Measurements from ENCODE around the gene EPHB1.

The EPHB1 gene

GRCh38 chr3:135081451-135081850, 286.4 kb downstream of the EPHB1 start:
- TF ChIP-seq, protein P1, sequence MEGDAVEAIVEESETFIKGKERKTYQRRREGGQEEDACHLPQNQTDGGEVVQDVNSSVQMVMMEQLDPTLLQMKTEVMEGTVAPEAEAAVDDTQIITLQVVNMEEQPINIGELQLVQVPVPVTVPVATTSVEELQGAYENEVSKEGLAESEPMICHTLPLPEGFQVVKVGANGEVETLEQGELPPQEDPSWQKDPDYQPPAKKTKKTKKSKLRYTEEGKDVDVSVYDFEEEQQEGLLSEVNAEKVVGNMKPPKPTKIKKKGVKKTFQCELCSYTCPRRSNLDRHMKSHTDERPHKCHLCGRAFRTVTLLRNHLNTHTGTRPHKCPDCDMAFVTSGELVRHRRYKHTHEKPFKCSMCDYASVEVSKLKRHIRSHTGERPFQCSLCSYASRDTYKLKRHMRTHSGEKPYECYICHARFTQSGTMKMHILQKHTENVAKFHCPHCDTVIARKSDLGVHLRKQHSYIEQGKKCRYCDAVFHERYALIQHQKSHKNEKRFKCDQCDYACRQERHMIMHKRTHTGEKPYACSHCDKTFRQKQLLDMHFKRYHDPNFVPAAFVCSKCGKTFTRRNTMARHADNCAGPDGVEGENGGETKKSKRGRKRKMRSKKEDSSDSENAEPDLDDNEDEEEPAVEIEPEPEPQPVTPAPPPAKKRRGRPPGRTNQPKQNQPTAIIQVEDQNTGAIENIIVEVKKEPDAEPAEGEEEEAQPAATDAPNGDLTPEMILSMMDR (IDR thresholded peaks at IDR 0.05; ENCODE audit: low read depth, low read length) = no peak
- H3K4me3 ChIP-seq (ENCODE audit: low read depth, low read length) = no peak overlapping the region
- no peaks in the 10 kb centered on the region for H3K36me3 ChIP-seq
- no peaks in the 10 kb centered on the region for H3K27me3 ChIP-seq (ENCODE audit: insufficient read depth, low read depth, severe bottlenecking)
- H3K27ac ChIP-seq = no peak overlapping the region
- peaks cover 2% of the 10 kb centered on the region for H3K9me3 ChIP-seq (ENCODE audit: severe bottlenecking)
- DNase-seq = no peak

DNA sequence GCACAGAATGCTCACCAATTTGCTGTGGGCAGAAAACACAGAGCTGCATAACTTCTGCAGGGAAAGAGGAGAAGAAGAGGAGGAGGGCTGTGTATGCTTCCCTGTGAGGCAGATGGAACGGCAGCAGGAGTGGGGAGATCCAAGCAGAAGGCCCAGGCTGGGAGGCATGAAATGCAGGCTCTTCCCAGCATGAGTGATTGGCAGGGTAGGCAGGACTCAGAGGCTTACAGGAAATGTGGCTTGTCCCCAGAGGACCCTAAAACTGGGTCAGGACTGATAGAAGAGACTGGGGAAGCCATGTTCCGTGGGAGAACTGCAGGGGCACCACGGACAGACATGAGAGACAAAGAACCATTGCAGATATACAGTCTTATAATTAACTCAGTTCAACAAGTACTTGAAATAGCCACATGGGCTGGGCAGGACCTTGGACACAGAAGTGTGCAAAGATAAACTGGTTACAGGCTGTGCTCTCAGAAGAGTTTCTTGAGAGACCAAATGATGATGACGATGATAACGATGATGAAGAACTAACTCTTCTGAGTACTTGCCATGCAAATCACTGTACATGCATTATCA, 286.9 kb downstream of the EPHB1 start:
- Histone ChIP-seq H3K9me3 (ENCODE audit: severe bottlenecking) (peaks cover 2% of the 10 kb centered on the region), H3K27me3 (ENCODE audit: insufficient read depth, low read depth, severe bottlenecking) (no peaks in the 10 kb centered on the region), H3K36me3 (no peaks in the 10 kb centered on the region), H3K27ac (no peak overlapping the region), H3K4me3 (ENCODE audit: low read depth, low read length) (no peak overlapping the region)
- TF ChIP-seq, protein P1 (IDR thresholded peaks at IDR 0.05; ENCODE audit: low read depth, low read length) = no peak
- peak; percentile 37 for DNase-seq

DNA sequence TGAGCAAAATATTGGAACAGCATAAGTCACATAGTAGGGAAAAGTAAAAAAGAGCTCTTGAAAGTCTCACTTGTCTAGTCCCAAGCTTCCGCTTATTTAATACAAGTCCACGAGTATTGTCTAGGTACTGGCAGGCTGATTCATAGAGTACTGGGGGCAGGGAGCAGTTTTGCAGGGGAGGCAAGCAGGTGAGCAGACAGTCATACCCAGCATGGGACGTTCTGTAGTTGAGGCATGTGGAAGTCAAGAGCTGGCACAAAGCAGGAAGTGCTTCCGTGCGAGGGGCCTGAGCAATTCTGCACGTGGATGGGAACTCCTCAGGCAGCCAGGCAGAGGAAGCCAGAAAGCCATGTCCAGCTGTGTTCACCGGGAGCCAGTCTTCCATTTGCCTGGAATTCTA, 287.6 kb downstream of the EPHB1 start:
- Histone ChIP-seq H3K27me3 (ENCODE audit: insufficient read depth, low read depth, severe bottlenecking) (no peaks in the 10 kb centered on the region), H3K27ac (no peak overlapping the region), H3K36me3 (no peaks in the 10 kb centered on the region), H3K9me3 (ENCODE audit: severe bottlenecking) (peaks cover 2% of the 10 kb centered on the region), H3K4me3 (ENCODE audit: low read depth, low read length) (no peak overlapping the region)
- TF ChIP-seq, protein P1 (IDR thresholded peaks at IDR 0.05; ENCODE audit: low read depth, low read length) = no peak
- no peak for DNase-seq

GRCh38 chr3:135083179-135083578, 288.1 kb downstream of the EPHB1 start:
- H3K9me3 ChIP-seq (ENCODE audit: severe bottlenecking) = peaks cover 2% of the 10 kb centered on the region
- DNase-seq = no peak
- H3K4me3 ChIP-seq (ENCODE audit: low read depth, low read length) = no peak overlapping the region
- TF ChIP-seq, protein P1 (IDR thresholded peaks at IDR 0.05; ENCODE audit: low read depth, low read length) = no peak
- no peaks in the 10 kb centered on the region for H3K36me3 ChIP-seq
- no peak overlapping the region for H3K27ac ChIP-seq
- no peaks in the 10 kb centered on the region for H3K27me3 ChIP-seq (ENCODE audit: insufficient read depth, low read depth, severe bottlenecking)

- no peak for DNase-seq
- Histone ChIP-seq H3K36me3 (no peaks in the 10 kb centered on the region), H3K9me3 (ENCODE audit: severe bottlenecking) (no peaks in the 10 kb centered on the region), H3K27me3 (ENCODE audit: insufficient read depth, low read depth, severe bottlenecking) (no peaks in the 10 kb centered on the region), H3K4me3 (ENCODE audit: low read depth, low read length) (no peak overlapping the region), H3K27ac (no peak overlapping the region)
- TF ChIP-seq, protein P1 (IDR thresholded peaks at IDR 0.05; ENCODE audit: low read depth, low read length) = no peak
Measured at GRCh38 chr3:135083756-135084155, 288.7 kb downstream of the EPHB1 start.

DNA sequence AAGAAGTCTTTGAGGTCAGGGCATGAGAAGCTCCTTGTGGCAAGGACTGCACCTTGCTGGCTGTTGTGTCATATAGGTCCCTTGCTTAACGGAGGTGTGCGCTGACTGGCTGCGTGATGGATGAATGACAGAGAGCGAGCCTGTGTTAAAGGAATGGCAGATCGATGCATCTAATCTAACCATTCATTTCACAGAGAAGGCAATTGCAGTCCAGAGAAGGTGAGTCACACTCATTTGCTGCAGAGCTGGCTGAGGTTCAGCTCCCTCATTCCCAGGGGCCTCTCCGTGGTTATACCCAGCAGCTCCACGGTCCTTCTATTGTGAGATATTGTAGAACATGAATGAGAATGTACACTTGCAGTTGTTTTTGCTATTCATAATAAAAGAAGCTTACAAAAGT, 289.3 kb downstream of the EPHB1 start:
- H3K9me3 ChIP-seq (ENCODE audit: severe bottlenecking) = no peaks in the 10 kb centered on the region
- DNase-seq = no peak
- H3K27me3 ChIP-seq (ENCODE audit: insufficient read depth, low read depth, severe bottlenecking) = no peaks in the 10 kb centered on the region
- no peak overlapping the region for H3K4me3 ChIP-seq (ENCODE audit: low read depth, low read length)
- H3K27ac ChIP-seq = no peak overlapping the region
- H3K36me3 ChIP-seq = no peaks in the 10 kb centered on the region
- TF ChIP-seq, protein P1 (IDR thresholded peaks at IDR 0.05; ENCODE audit: low read depth, low read length) = no peak

Data from WERI-Rb-1 (cell line).